B cell (primary cell): ENCODE results near the gene IL31RA.

Experiments used
- EZH2 ChIP-seq: IDR thresholded peaks from 2 replicates; pipeline ENCODE4 v1.6.1; 2012; ENCODE audit warnings: borderline replicate concordance, low read depth, mild to moderate bottlenecking, moderate library complexity, low read length; ENCODE audit not compliant: insufficient read depth, poor library complexity, severe bottlenecking
- TF ChIP-seq, protein P1 (sequence below): fragments of 200-600 bp; IDR thresholded peaks from one replicate; pipeline ENCODE4 v1.8.0; 2022; ENCODE audit warnings: antibody characterized with exemption, mild to moderate bottlenecking

DNA sequence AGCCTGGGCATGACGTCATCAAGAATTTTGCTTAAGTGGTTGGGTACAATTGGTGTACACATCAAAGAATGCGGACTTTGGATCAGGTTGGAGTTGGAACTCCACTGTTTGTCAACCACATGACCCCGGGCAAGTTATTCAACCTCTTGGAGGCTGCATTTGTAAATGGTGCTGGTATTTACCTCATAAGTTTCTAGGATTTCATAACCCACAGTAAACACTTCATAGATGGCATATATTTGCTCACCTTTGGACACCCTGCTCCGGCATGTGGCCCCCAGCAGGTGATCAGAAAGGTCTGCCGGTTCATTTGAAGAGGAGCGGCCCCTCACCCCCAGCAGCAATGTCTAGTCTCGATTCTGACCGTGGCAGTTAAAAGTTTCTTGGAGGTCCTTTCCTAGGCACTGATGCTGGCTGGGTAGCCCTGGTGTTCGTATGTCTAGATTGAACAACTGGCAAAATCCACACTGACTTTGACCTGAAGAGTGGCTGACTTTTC lies 83.0 kb downstream of the IL31RA start:
- TF ChIP-seq, protein P1, sequence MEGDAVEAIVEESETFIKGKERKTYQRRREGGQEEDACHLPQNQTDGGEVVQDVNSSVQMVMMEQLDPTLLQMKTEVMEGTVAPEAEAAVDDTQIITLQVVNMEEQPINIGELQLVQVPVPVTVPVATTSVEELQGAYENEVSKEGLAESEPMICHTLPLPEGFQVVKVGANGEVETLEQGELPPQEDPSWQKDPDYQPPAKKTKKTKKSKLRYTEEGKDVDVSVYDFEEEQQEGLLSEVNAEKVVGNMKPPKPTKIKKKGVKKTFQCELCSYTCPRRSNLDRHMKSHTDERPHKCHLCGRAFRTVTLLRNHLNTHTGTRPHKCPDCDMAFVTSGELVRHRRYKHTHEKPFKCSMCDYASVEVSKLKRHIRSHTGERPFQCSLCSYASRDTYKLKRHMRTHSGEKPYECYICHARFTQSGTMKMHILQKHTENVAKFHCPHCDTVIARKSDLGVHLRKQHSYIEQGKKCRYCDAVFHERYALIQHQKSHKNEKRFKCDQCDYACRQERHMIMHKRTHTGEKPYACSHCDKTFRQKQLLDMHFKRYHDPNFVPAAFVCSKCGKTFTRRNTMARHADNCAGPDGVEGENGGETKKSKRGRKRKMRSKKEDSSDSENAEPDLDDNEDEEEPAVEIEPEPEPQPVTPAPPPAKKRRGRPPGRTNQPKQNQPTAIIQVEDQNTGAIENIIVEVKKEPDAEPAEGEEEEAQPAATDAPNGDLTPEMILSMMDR = no peak
- TF ChIP-seq EZH2 = no peak
